Body of pancreas (tissue), 4 donors: ENCODE results near the gene RTP2. TPM values are rescaled to one million over a fixed set of nuclear protein-coding genes. Genes with fewer than 3 reads are reported as not detected.
A peak's percentile ranks its signal among the peaks of the same experiment; 100 is the strongest.

Experiments
- ATAC-seq: fragments of 150-250 bp; one replicate; pipeline ENCODE4 v1.9.1; 2016
- DNase-seq, 4 donors: peaks; one replicate each; pipeline ENCODE4 v3.0.0-alpha.2; 2019
- H3K27ac ChIP-seq, 4 donors: fragments of 200-600 bp; sonication (generic); 1 replicate in 3 of 4; 2 replicates in 1 of 4; pipeline versions ENCODE4 v1.5.1 to v1.6.1; 2016 to 2019; ENCODE audit warnings: mild to moderate bottlenecking in 1 of 4, mixed read lengths in 1 of 4, moderate library complexity in 1 of 4
- H3K27me3 ChIP-seq, 2 donors: fragments of 200-600 bp; sonication (generic); one replicate each; pipeline ENCODE4 v1.6.0; 2016; ENCODE audit warnings: mild to moderate bottlenecking in 1 of 2
- H3K36me3 ChIP-seq, 2 donors: fragments of 200-600 bp; sonication (generic); replicated peaks in 1 of 2; 2 replicates each; pipeline ENCODE4 v1.5.1; 2016; ENCODE audit warnings: low read depth in 2 of 2; ENCODE audit not compliant: insufficient read depth in 1 of 2
- H3K4me1 ChIP-seq: fragments of 200-600 bp; sonication (generic); one replicate; pipeline ENCODE4 v1.6.0; 2016
- H3K4me3 ChIP-seq, 2 donors: fragments of 200-600 bp; sonication (generic); 1 replicate in 1 of 2; 2 replicates in 1 of 2; pipeline ENCODE4 v1.5.1; 2016 to 2019
- H3K9me3 ChIP-seq, 3 donors: fragments of 200-600 bp; sonication (generic); 1 replicate in 2 of 3; 2 replicates in 1 of 3; pipeline ENCODE4 v1.5.1; 2016
- CTCF ChIP-seq, 7 experiments: fragments of 450-650 bp in 4 of 7; fragments of 200-600 bp in 3 of 7; sonication (generic) in 3 of 7; IDR thresholded peaks; one replicate each; pipeline ENCODE4 v1.5.1; 2016 to 2019; ENCODE audit warnings: antibody characterized with exemption in 7 of 7
- POLR2A ChIP-seq, 3 donors: fragments of 450-650 bp; IDR thresholded peaks; one replicate each; pipeline ENCODE4 v1.6.1; 2016; ENCODE audit warnings: antibody characterized with exemption in 3 of 3, mild to moderate bottlenecking in 2 of 3
- WGBS, 2 donors: methylation state at CpG; one replicate each; pipeline ENCODE4 v1.1.5; 2017; 5-methylcytosine and 5-hydroxymethylcytosine counted together
- intact Hi-C: fragments of 100-400 bp; cut with DNase I; formaldehyde crosslinking; loops from one replicate; pipeline ENCODE4 v1.15.1; 2023
- total RNA-seq, 2 donors: library from RNA; depleted of rRNA; stranded (reverse); fragments of >200 nt; gene quantifications; one replicate each; pipeline ENCODE4 v1.1.0, GENCODE V29; 2016

The RTP2 gene
- total RNA-seq, 2 donors from 2014 or later, result not detected

DNA sequence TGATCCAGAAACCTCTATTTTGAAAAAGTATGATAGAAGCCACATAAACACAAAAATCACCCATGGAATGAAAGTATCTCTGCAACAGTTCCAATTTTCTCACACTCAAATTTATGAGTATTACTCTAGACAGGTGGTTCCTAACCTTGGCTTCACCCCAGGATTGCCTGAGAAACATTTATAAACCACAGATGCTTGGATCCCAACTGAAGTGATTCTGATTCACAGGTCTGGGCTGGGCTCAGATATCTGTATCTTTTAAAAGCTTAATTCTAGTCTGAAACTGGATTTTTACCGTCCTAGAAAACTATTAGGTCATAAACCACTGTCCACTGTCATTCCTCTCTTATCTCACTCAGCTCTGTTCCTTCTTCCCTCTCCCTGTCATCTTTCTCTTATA lies 24.8 kb downstream of the RTP2 start:
- peaks cover 8% of the 10 kb centered on the region for H3K4me1 ChIP-seq
- H3K36me3 ChIP-seq, result no peaks in the 10 kb centered on the region
- H3K27me3 ChIP-seq, result no peaks in the 10 kb centered on the region
- DNase-seq (no peak), ATAC-seq (no peak)
- TF ChIP-seq CTCF (IDR thresholded peaks at IDR 0.05), result no peak
- no peak for TF ChIP-seq POLR2A (IDR thresholded peaks at IDR 0.05)
- no peaks in the 10 kb centered on the region for H3K9me3 ChIP-seq
- H3K27ac ChIP-seq, result no peak overlapping the region
- 10 to 19% methylated on average over 1 of the region's 1 CpG for WGBS, 2 donors
- intact Hi-C loops, result no loop called here
- H3K4me3 ChIP-seq, result no peak overlapping the region

DNA sequence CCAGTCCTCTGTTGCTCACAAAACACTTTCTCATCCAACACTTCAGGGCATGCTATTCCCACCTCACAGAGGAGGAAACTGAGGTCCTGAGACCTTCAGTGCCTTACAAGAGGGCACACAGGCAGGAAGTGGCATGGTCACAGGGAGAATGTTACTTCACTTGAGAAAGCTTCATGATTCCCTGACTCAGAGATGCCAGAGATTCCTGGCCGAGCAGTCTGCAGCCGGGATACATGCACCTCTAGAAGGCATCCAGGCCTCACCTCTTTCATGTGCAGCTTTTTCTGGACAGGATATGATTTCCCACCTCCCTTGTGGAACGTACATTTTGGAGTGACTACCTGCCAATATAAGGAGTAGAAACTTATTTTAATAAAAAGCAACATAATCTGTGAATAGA lies 29.3 kb downstream of the RTP2 start:
- ATAC-seq, result no peak
- Histone ChIP-seq H3K36me3 (no peaks in the 10 kb centered on the region), H3K27me3 (no peaks in the 10 kb centered on the region), H3K4me3 (no peak overlapping the region), H3K27ac (no peak overlapping the region), H3K9me3 (no peaks in the 10 kb centered on the region), H3K4me1 (no peaks in the 10 kb centered on the region)
- intact Hi-C loops, result no loop called here
- 37 to 56% methylated on average over 3 of the region's 3 CpGs for WGBS, 2 donors
- no peak for DNase-seq
- TF ChIP-seq POLR2A (IDR thresholded peaks at IDR 0.05), result no peak
- TF ChIP-seq CTCF (IDR thresholded peaks at IDR 0.05), result no peak

DNA sequence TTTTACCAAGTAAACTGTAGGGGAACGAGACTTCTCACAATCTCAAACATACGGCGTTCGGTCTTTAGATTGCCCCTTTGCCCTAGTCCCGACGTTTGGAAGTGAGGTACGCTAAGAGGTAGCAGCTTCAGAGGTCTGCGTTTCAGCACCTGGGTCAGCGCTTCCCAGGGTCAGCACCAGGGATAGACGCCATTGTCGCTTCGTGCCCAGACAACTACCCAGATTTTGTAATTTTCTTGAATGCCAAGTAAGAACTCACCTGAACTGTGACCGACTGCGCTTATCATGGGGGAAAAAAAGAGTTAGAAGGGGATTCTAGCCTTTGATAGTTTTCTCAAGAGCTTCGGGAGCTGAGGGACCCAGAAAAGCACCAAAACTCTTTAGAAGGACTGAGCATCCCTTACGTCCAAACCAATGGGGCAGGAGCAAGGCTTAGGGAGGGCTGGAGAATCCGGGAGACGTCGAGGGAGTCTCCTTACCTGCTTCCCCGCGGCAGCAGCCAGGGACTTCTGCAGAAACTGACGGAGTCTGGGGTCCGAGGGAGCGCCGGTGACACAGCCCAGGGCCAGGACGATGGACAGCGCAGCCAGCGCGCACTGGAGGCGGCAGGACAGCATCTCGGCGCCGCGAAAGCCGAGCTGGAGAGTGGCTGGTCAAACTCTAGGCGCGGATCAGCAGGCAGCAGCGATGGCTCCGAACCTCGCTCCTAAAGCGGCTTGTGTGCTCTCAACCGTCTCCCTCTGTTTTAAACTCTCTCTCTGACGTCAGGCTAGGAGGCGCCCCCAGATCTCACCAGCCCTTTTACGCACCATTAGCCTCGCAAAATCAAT lies 32.5 kb downstream of the RTP2 start, which contains the start of gene SST:
Gene SST (minus strand): TSS at position 720 of the 830 bp plus-strand sequence. CDS start 103 bp downstream, at position 617.
- no peak within 1 kb of the TSS for H3K27ac ChIP-seq
- TF ChIP-seq POLR2A (IDR thresholded peaks at IDR 0.05) (no peak), CTCF (IDR thresholded peaks at IDR 0.05) (no peak)
- no peaks in the 10 kb centered on the region for H3K9me3 ChIP-seq
- intact Hi-C loops, result no loop called here
- H3K36me3 ChIP-seq, result no peaks in the 10 kb centered on the region
- no peak within 1 kb of the TSS for H3K4me3 ChIP-seq
- DNase-seq, result peak; percentile 41 to 57 (median 44)
- H3K27me3 ChIP-seq, result no peaks in the 10 kb centered on the region
- no peak for ATAC-seq
- H3K4me1 ChIP-seq, result no peaks in the 10 kb centered on the region
- 6 to 10% methylated on average over 32 to 46 of the region's 46 CpGs for WGBS, 2 donors

- ATAC-seq, result no peak
- no peaks in the 10 kb centered on the region for H3K9me3 ChIP-seq
- H3K4me1 ChIP-seq, result no peaks in the 10 kb centered on the region
- intact Hi-C loops, result no loop called here
- no peak overlapping the region for H3K4me3 ChIP-seq
- no peaks in the 10 kb centered on the region for H3K36me3 ChIP-seq
- no peaks in the 10 kb centered on the region for H3K27me3 ChIP-seq
- no peak for DNase-seq
- no peak overlapping the region for H3K27ac ChIP-seq
- no peak for TF ChIP-seq POLR2A (IDR thresholded peaks at IDR 0.05)
- TF ChIP-seq CTCF (IDR thresholded peaks at IDR 0.05), result no peak
Observed at GRCh38 chr3:187667526-187667925, 34.8 kb downstream of the RTP2 start.
